Measurements from ENCODE around the gene ANXA11.

The ANXA11 gene

GRCh38 chr10:80186364-80187012 is 18.8 kb downstream of the ANXA11 start:
- TF ChIP-seq MAX (IDR thresholded peaks at IDR 0.05) = no peak

GRCh38 chr10:80185578-80186299 is 19.6 kb downstream of the ANXA11 start:
- TF ChIP-seq MAX (IDR thresholded peaks at IDR 0.05) (no peak), FOXM1 (IDR thresholded peaks at IDR 0.05; ENCODE audit: borderline replicate concordance, low read depth) (no peak), NFIC (IDR thresholded peaks at IDR 0.05) (no peak), TCF12 (IDR thresholded peaks at IDR 0.05; ENCODE audit: low read depth) (no peak), USF1 (IDR thresholded peaks at IDR 0.05) (no peak), CREB1 (IDR thresholded peaks at IDR 0.05; ENCODE audit: low read depth) (no peak), EP300 (IDR thresholded peaks at IDR 0.05; ENCODE audit: borderline replicate concordance) (no peak), REST (IDR thresholded peaks at IDR 0.05; ENCODE audit: low read depth) (no peak), EGR1 (IDR thresholded peaks at IDR 0.05) (no peak), TEAD4 (IDR thresholded peaks at IDR 0.05) (no peak), ZBTB7A (IDR thresholded peaks at IDR 0.05; ENCODE audit: low read depth) (no peak), RAD21 (IDR thresholded peaks at IDR 0.05; ENCODE audit: low read depth) (no peak), TAF1 (IDR thresholded peaks at IDR 0.05; ENCODE audit: low read depth) (no peak), CEBPB (IDR thresholded peaks at IDR 0.05) (no peak), YY1 (IDR thresholded peaks at IDR 0.05; ENCODE audit: low read depth) (no peak)

- no peak for TF ChIP-seq USF1 (IDR thresholded peaks at IDR 0.05)
- no peak for TF ChIP-seq CEBPB (IDR thresholded peaks at IDR 0.05)
- TF ChIP-seq REST (IDR thresholded peaks at IDR 0.05; ENCODE audit: low read depth) = no peak
- TF ChIP-seq YY1 (IDR thresholded peaks at IDR 0.05; ENCODE audit: low read depth) = no peak
- no peak for TF ChIP-seq CREB1 (IDR thresholded peaks at IDR 0.05; ENCODE audit: low read depth)
- TF ChIP-seq MAX (IDR thresholded peaks at IDR 0.05) = no peak
- TF ChIP-seq NFIC (IDR thresholded peaks at IDR 0.05) = no peak
- TF ChIP-seq RAD21 (IDR thresholded peaks at IDR 0.05; ENCODE audit: low read depth) = no peak
- TF ChIP-seq TCF12 (IDR thresholded peaks at IDR 0.05; ENCODE audit: low read depth) = no peak
- TF ChIP-seq ZBTB7A (IDR thresholded peaks at IDR 0.05; ENCODE audit: low read depth) = no peak
These were observed 21.0 kb downstream of the ANXA11 start for GRCh38 chr10:80184291-80184690.

GRCh38 chr10:80183436-80183835 is 21.9 kb downstream of the ANXA11 start:
- TF ChIP-seq TAF1 (IDR thresholded peaks at IDR 0.05; ENCODE audit: low read depth) (no peak), FOXM1 (IDR thresholded peaks at IDR 0.05; ENCODE audit: borderline replicate concordance, low read depth) (no peak), NFIC (IDR thresholded peaks at IDR 0.05) (no peak), TCF12 (IDR thresholded peaks at IDR 0.05; ENCODE audit: low read depth) (no peak), CREB1 (IDR thresholded peaks at IDR 0.05; ENCODE audit: low read depth) (no peak), TEAD4 (IDR thresholded peaks at IDR 0.05) (no peak), ZBTB7A (IDR thresholded peaks at IDR 0.05; ENCODE audit: low read depth) (no peak)

GRCh38 chr10:80182986-80183385 is 22.4 kb downstream of the ANXA11 start:
- no peak for TF ChIP-seq NFIC (IDR thresholded peaks at IDR 0.05)
- no peak for TF ChIP-seq EP300 (IDR thresholded peaks at IDR 0.05; ENCODE audit: borderline replicate concordance)
- no peak for TF ChIP-seq MAX (IDR thresholded peaks at IDR 0.05)
- TF ChIP-seq YY1 (IDR thresholded peaks at IDR 0.05; ENCODE audit: low read depth) = no peak
- TF ChIP-seq RAD21 (IDR thresholded peaks at IDR 0.05; ENCODE audit: low read depth) = no peak
- no peak for TF ChIP-seq ZBTB7A (IDR thresholded peaks at IDR 0.05; ENCODE audit: low read depth)
- TF ChIP-seq TCF12 (IDR thresholded peaks at IDR 0.05; ENCODE audit: low read depth) = no peak
- no peak for TF ChIP-seq EGR1 (IDR thresholded peaks at IDR 0.05)
- TF ChIP-seq USF1 (IDR thresholded peaks at IDR 0.05) = no peak
- TF ChIP-seq TEAD4 (IDR thresholded peaks at IDR 0.05) = no peak
- no peak for TF ChIP-seq FOXM1 (IDR thresholded peaks at IDR 0.05; ENCODE audit: borderline replicate concordance, low read depth)
- TF ChIP-seq CEBPB (IDR thresholded peaks at IDR 0.05) = no peak
- TF ChIP-seq CREB1 (IDR thresholded peaks at IDR 0.05; ENCODE audit: low read depth) = no peak
- no peak for TF ChIP-seq TAF1 (IDR thresholded peaks at IDR 0.05; ENCODE audit: low read depth)
- no peak for TF ChIP-seq REST (IDR thresholded peaks at IDR 0.05; ENCODE audit: low read depth)

Data from Ishikawa (cell line).